GM10248 (cell line): ENCODE measurements around the gene TTC7B.

Source experiments
- CTCF ChIA-PET: fragments of 300-600 bp; sonication (Branson Sonifier 250); formaldehyde crosslinking; extraction: SDS; loops from one replicate; lab custom pipeline; 2021; ENCODE audit warnings: antibody characterized with exemption; lab: Yijun Ruan, JAX
- POLR2A ChIA-PET: fragments of 350-650 bp; sonication (Branson Sonifier 250); formaldehyde crosslinking; extraction: SDS; loops from one replicate; lab custom pipeline; 2020; ENCODE audit warnings: antibody characterized with exemption; lab: Yijun Ruan, JAX
- DNase-seq: peaks from one replicate; pipeline ENCODE4 v3.0.0; 2012; ENCODE audit errors: extremely low spot score
- TF ChIP-seq, protein P1 (sequence below): IDR thresholded peaks from 2 replicates; pipeline ENCODE4 v1.5.1; 2012; ENCODE audit warnings: mild to moderate bottlenecking, low read depth; ENCODE audit errors: extremely low read depth, missing control alignments, control extremely low read depth

TTC7B gene

DNA sequence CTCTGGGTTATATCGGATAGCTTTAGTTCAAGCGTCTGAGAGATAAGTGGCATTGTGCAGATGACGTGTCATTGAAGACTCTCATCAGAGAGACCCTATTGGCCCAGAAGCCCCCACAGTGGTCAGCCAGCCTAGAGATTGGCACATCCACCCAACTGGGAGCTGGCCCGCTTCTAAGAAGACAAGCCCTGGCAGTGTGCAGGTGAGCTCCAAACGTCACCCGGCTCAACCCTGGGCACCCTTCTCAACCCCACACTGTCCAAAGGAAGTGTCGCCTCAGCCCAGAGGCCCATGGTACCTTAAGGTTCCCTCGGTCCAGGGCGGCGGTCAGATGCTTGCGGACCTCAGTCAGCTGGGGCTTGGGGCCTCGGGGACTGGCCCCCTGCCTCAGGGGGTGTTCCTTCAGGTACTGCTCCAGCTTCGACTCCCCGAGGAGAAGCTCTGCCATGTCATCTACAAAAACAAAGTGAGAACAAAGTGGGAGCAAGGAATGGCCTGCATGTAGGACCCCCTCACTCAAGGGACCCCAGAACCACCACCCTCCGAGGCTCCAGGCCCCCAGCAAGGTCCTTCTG lies 30.3 kb downstream of the TTC7B start:
- DNase-seq = no peak
- ChIA-PET POLR2A (no interaction called here), CTCF (interaction anchor here (1.1 to 2.2 kb wide), 6 partner anchors 8 to 34 kb away, joined by 3 to 7 read pairs (median 3); no protein-coding TSS in a partner anchor)
- TF ChIP-seq, protein P1, sequence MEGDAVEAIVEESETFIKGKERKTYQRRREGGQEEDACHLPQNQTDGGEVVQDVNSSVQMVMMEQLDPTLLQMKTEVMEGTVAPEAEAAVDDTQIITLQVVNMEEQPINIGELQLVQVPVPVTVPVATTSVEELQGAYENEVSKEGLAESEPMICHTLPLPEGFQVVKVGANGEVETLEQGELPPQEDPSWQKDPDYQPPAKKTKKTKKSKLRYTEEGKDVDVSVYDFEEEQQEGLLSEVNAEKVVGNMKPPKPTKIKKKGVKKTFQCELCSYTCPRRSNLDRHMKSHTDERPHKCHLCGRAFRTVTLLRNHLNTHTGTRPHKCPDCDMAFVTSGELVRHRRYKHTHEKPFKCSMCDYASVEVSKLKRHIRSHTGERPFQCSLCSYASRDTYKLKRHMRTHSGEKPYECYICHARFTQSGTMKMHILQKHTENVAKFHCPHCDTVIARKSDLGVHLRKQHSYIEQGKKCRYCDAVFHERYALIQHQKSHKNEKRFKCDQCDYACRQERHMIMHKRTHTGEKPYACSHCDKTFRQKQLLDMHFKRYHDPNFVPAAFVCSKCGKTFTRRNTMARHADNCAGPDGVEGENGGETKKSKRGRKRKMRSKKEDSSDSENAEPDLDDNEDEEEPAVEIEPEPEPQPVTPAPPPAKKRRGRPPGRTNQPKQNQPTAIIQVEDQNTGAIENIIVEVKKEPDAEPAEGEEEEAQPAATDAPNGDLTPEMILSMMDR = no peak

DNA sequence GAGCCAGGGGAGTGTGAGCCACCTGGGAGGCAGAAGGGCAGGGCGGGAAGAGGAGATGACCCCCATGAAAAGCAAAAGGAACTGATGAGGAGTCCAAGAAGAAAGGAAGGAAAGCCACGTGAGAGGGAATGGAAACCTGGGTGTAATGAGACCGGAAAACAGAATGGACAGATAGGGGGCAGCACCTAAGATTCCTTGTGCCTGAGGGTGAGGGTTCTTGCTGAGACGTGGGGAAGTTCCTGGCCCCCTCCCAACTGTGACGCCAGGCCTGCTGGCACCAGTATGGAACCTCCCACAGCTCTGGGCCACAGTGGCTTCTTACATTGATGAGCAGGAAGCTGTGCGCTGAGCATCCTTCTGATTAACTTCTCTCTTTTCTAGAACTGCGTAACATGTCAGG lies 30.8 kb downstream of the TTC7B start:
- ChIA-PET CTCF (interaction anchor here (1.1 to 2.2 kb wide), 5 partner anchors 9 to 33 kb away, joined by 3 to 7 read pairs (median 3); no protein-coding TSS in a partner anchor), POLR2A (no interaction called here)
- DNase-seq = no peak
- TF ChIP-seq, protein P1 = no peak

GRCh38 chr14:90784621-90785270 lies 31.5 kb downstream of the TTC7B start:
- DNase-seq = no peak
- ChIA-PET POLR2A (no interaction called here), CTCF (interaction anchor here (1.1 to 2.2 kb wide), 5 partner anchors 9 to 45 kb away, joined by 3 to 7 read pairs (median 3); no protein-coding TSS in a partner anchor)
- TF ChIP-seq, protein P1 = no peak

DNA sequence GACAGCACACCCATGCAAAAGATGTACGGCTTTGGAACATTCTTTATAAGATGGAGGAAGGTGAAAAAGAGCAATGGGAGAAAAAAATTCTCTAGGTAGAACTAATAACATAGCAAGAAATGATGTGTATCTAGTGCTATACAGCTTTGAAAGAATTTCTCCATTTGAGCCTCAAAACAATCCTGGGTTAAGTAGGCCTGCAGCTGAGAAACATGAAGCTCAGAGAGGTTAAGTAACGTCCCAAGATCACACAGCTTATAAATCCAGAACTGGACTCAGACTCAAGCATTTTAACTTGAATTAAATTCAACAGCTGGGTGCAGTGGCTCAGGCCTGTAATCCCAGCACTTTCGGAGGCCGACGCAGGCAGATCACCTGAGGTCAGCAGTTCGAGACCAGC lies 32.9 kb downstream of the TTC7B start:
- CTCF ChIA-PET = interaction anchor here (1.0 to 1.5 kb wide), 2 partner anchors 23 to 25 kb away, joined by 3 to 5 read pairs; no protein-coding TSS in a partner anchor

GRCh38 chr14:90782892-90783291 lies 33.3 kb downstream of the TTC7B start:
- ChIA-PET POLR2A (no interaction called here), CTCF (interaction anchor here (1.0 to 1.5 kb wide), 2 partner anchors 22 to 24 kb away, joined by 3 to 5 read pairs; no protein-coding TSS in a partner anchor)
- DNase-seq = no peak
- TF ChIP-seq, protein P1 = no peak

More for the DNA sequence above, 32.9 kb downstream of the TTC7B start:
- DNase-seq = no peak
- TF ChIP-seq, protein P1 = no peak
- POLR2A ChIA-PET = no interaction called here

DNA sequence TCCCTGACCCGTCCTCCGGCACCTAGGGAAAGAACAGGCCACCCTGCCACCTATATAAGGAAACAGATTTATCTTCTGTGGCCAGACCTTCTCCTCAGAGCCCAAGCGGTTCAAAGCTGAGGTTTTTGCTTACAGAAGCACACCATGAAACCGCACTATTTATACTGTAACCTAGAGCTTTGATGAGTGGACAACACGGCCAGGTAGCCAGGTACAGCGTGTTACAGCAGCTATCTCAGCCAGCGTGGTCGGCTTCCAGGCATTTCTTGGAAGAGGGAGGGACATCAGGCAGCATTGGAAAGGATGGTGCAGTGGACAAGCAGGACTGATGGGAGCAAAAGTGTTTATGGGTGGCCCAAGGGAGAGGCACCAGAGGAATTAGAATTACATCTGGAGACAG lies 34.4 kb downstream of the TTC7B start:
- TF ChIP-seq, protein P1 = no peak
- ChIA-PET POLR2A (no interaction called here), CTCF (no interaction called here)
- DNase-seq = no peak
